B cell (primary cell): ENCODE data around the gene FMO2.

Experiments
- CTCF ChIP-seq: fragments of 200-600 bp; IDR thresholded peaks from one replicate; pipeline ENCODE4 v1.8.0; 2022; ENCODE audit warnings: antibody characterized with exemption, mild to moderate bottlenecking
- EZH2 ChIP-seq: IDR thresholded peaks from 2 replicates; pipeline ENCODE4 v1.6.1; 2012; ENCODE audit warnings: borderline replicate concordance, low read depth, mild to moderate bottlenecking, moderate library complexity, low read length; ENCODE audit not compliant: insufficient read depth, poor library complexity, severe bottlenecking

- TF ChIP-seq CTCF, result no peak
- no peak for TF ChIP-seq EZH2
These were observed 12.0 kb upstream of the FMO2 start for GRCh38 chr1:171173069-171173468.
